Measurements from ENCODE around the gene MCOLN3.
"Not testable (repeated sequence)": the region's sequence is repeated elsewhere in the genome, so short reads cannot be mapped to it uniquely, and the experiment has no call there.

MCOLN3 gene

GRCh38 chr1:84991097-84991920 lies 57.0 kb downstream of the MCOLN3 start:
- no peak for DNase-seq (ENCODE audit: low spot score)

- no peak for DNase-seq (ENCODE audit: low spot score)
Measured at GRCh38 chr1:84988588-84988987, 59.7 kb downstream of the MCOLN3 start.

GRCh38 chr1:84986561-84986960 lies 61.7 kb downstream of the MCOLN3 start:
- not testable (repeated sequence) for DNase-seq (ENCODE audit: low spot score)

GRCh38 chr1:84985365-84985764 lies 62.9 kb downstream of the MCOLN3 start:
- no peak for DNase-seq (ENCODE audit: low spot score)

GRCh38 chr1:84982395-84982794 lies 65.9 kb downstream of the MCOLN3 start:
- DNase-seq (ENCODE audit: low spot score), result no peak

- no peak for DNase-seq (ENCODE audit: low spot score)
Measured at GRCh38 chr1:84975035-84975434, 73.3 kb downstream of the MCOLN3 start.

- no peak for DNase-seq (ENCODE audit: low spot score)
Measured at GRCh38 chr1:84973498-84974334, 74.6 kb downstream of the MCOLN3 start.

- peak; percentile 20 for DNase-seq (ENCODE audit: low spot score)
Measured at GRCh38 chr1:84972377-84972987, 75.8 kb downstream of the MCOLN3 start.

- DNase-seq (ENCODE audit: low spot score), result no peak
Measured at GRCh38 chr1:84971957-84972356, 76.3 kb downstream of the MCOLN3 start.

GRCh38 chr1:84969489-84970250 lies 78.6 kb downstream of the MCOLN3 start:
- no peak for DNase-seq (ENCODE audit: low spot score)

GRCh38 chr1:84968865-84969264 lies 79.4 kb downstream of the MCOLN3 start:
- DNase-seq (ENCODE audit: low spot score), result no peak

GRCh38 chr1:84968101-84968500 lies 80.2 kb downstream of the MCOLN3 start:
- DNase-seq (ENCODE audit: low spot score), result no peak
